ENCODE measurements around the gene PRICKLE2. TPM values are rescaled to one million over a fixed set of nuclear protein-coding genes. Genes with fewer than 3 reads are reported as not detected.

Gene PRICKLE2
- polyA plus RNA-seq, 3 donors, result 18.1 to 20.5 (median 19.5) TPM

DNA sequence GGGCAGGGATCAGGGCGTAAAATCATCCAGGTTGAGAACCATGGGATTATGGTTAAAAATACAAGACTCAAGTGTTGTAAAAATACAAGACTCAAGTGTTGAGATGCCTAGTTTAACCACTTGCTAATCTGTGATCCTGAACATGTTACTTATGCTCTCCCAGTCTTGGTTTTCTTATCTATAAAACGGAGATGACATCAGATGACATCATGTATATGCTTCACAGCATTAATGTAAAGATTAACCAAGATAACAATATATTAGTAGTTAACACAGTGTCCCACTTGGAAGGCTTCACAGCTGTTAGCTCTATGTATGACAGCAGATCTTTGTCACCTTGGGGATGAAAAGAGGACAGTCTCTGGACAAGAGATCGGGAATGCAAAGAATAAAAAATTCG lies 96.2 kb downstream of the PRICKLE2 start:
- DNase-seq (ENCODE audit: extremely low read depth in 1 of 11, low read depth in 9 of 11, low spot score in 4 of 11), result no peak

DNA sequence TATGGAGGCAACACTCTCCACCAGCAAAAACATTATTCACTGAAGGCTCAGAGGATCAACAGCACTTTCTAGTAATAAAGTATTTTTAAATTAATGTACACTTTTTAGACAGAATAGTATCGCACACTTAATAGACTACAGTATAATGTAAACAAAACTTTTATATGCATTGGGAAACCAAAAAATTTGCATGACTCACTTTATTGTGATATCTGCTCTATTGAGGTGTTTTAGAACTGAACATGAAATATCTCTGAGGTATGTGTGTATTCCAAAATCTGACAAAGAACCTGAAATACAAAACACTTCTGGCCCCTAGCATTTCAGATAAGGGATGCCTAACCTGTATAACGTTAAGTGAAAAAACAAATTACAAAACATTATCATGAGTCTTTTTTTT lies 99.7 kb downstream of the PRICKLE2 start:
- DNase-seq (ENCODE audit: extremely low read depth in 1 of 11, low read depth in 9 of 11, low spot score in 4 of 11), result no peak

DNA sequence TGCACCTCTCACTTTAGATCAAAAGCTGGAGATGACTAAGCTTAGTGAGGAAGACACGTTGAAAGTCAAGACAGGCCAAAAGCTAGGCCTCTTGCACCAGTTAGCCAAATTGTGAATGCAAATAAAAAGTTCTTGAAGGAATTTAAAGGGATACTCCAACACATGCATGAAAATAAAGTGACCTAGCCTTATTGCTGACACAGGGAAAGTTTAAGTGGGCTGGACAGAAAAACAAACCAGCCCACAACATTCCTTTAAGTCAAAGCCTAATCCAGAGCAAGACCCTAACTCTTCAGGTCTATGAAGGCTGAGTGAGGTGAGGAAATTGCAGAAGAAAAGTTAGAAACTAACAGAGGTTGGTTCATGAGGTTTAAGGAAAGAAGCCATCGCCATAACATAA lies 101.3 kb downstream of the PRICKLE2 start:
- no peak for DNase-seq (ENCODE audit: extremely low read depth in 1 of 11, low read depth in 9 of 11, low spot score in 4 of 11)

DNA sequence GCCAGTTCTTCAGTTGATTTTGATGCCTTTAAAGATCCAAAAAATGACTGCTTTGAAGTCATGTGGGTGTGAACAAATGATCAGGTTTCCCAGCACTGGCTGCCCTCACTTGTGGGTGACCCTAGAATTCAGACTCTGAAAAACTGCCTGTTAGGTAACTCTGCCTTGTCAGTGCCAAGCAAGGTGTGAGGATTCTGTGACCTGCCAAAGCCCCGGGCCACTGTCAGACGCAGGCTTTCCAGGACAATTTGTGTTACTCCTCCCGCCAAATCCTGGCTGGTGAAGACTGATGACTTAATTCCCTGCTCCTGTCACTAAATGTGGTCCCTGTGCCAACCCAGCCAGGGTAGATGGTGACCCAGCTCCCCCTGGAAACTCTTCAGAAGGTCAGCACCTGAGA lies 102.8 kb downstream of the PRICKLE2 start:
- DNase-seq (ENCODE audit: extremely low read depth in 1 of 11, low read depth in 9 of 11, low spot score in 4 of 11), result no peak

DNA sequence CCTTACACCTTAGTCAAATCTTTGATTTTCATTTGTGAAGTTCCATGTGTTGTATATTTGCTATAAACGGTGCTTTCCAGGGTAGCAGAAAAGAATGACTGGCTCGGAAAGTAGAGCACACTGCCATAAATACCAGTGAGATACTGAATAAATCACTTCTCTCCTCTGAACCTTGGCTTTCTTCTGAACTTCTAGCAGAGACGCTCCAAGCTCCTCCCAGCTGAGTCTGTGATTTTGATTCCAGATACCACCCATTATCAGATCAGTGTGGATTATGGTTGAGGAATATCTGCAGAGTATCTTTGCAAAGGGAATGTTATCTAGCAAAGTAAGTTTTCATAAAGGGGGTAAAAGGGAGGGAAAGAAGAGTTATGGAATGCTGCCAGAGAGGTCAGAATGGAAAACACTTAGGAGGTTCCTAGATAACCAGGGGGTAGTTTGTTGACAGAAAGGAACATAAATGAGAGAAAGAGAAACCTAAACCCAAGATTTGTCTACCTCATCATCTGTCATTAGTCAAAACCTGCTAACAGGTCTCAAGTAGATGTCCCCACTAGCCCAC lies 103.4 kb downstream of the PRICKLE2 start:
- no peak for DNase-seq (ENCODE audit: extremely low read depth in 1 of 11, low read depth in 9 of 11, low spot score in 4 of 11)

DNA sequence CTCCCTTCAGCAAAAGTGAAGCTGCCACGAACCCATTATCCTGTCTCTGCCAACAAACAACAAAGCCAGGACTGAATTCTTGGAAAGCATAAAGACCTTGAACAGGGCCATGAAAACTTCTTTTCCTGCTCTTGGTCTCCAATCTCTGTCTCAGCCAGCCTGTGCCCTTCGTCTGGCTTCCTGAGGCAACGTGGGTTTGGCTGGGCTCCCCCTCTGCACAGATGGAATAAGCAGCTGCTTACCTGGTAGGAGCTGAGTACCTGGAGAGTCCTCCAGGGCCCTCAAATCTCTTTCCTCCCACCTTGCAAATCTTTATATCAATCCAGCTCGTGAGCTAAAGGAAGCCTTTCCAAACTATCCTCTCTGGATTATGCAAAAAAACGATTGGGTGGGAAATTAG lies 104.4 kb downstream of the PRICKLE2 start:
- no peak for DNase-seq (ENCODE audit: extremely low read depth in 1 of 11, low read depth in 9 of 11, low spot score in 4 of 11)

DNA sequence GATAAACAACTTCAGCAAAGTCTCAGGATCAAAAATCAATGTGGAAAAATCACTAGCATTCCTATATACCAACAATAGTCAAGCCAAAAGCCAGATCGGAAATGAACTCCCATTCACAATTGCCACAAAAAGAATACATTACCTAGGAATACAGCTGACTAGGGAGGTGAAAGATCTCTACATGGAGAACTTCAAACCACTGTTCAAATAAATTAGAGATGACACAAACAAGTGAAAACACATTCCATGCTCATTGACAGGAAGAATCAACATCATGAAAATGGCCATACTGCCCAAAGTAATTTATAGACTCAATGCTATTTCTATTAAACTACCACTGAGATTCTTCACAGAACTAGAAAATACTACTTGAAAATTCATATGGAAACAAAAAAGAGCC lies 107.8 kb downstream of the PRICKLE2 start:
- no peak for DNase-seq (ENCODE audit: extremely low read depth in 1 of 11, low read depth in 9 of 11, low spot score in 4 of 11)

DNA sequence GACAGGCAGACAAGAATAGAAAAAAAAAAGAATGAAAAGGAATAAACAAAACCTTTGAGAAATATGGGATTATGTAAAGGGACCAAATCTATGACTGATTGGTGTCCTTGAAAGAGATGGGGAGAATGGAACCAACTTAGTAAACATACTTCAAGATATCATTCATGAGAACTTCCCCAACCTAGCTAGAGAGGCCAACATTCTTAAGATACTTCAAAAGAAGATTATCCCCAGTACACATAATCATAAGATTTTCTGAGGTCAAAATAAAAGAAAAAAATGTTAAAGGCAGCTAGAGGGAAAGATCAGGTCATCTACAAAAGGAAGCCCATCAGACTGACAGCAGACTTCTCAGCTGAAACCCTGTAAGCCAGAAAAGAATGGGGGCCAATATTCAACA lies 110.6 kb downstream of the PRICKLE2 start:
- no peak for DNase-seq (ENCODE audit: extremely low read depth in 1 of 11, low read depth in 9 of 11, low spot score in 4 of 11)

DNA sequence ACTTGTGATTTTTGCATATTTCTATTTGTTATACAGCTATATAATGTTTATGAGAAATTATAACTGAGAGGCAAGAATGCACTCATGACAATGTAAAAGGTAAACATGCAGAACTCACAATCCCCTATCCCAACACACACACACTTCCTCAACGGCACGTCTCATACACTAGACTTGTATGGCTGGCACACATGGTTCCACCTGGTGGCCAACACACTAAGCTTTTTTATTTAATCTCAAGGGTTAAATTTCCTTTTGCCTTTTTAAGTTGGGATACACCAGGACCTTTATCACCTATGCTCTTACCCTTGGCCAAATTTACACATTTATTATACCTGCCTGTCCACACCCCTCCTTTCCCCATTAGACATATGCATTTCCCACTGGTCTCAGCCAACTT lies 113.4 kb downstream of the PRICKLE2 start:
- no peak for DNase-seq (ENCODE audit: extremely low read depth in 1 of 11, low read depth in 9 of 11, low spot score in 4 of 11)

DNA sequence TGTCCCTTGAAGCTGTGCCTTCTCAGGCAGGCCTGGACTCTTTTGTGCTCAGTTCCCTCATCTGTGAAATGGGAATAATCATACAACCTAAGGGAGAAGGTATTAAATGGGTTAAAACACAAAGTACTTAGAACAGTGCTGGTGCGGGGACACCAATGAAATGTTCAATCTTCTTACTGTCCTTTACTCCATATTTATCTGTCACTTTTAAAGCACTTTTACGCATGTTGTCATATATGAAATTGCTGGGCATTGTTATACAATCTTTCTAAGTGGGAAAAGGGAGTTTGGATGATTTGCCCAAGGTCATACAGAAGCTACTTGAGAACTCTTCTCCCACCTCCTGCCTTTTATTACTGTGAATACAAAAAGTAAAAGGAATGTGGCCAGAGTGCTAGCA lies 114.2 kb downstream of the PRICKLE2 start:
- DNase-seq (ENCODE audit: extremely low read depth in 1 of 11, low read depth in 9 of 11, low spot score in 4 of 11), result no peak

DNA sequence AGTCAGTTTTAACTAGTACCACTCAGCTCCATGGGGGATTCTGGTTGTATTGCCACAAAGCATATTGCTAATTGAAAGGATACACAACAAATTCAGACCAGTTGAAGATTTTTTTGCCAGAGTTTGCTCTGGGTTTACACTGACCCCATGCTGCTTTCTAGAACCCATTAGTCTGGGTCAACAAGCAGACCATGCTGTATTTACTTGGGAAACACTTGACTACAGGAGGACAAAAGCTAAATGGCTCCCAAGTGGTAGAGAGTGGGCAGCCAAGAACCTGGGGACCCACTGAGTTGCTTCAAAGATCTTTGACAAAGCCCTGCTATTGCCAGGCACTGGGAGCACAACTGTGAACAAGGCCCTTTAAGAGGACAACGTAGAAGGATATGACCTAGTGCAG lies 115.2 kb downstream of the PRICKLE2 start:
- no peak for DNase-seq (ENCODE audit: extremely low read depth in 1 of 11, low read depth in 9 of 11, low spot score in 4 of 11)

DNA sequence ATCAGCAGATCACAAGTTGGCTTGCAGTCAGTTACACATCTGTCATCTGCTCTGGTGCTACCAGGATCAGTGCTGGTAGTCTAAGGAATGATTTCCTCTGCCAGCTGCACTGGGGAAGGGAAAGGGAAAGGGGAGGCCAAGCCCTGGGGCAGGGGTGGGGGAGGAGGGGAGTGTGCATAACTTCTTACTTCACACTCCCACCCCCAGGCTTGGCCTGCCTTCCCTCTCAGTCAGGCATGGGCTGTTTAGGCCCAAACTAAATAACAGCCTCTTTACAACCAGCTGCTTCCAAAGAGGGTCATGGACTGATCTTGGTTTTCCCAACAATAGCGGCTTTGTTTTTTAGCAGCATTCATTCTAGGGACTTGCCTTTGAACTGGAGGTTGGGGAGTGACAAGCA lies 115.8 kb downstream of the PRICKLE2 start:
- DNase-seq (ENCODE audit: extremely low read depth in 1 of 11, low read depth in 9 of 11, low spot score in 4 of 11), result peak in 7 of 11 donors; percentile 26 to 50 (median 31)

DNA sequence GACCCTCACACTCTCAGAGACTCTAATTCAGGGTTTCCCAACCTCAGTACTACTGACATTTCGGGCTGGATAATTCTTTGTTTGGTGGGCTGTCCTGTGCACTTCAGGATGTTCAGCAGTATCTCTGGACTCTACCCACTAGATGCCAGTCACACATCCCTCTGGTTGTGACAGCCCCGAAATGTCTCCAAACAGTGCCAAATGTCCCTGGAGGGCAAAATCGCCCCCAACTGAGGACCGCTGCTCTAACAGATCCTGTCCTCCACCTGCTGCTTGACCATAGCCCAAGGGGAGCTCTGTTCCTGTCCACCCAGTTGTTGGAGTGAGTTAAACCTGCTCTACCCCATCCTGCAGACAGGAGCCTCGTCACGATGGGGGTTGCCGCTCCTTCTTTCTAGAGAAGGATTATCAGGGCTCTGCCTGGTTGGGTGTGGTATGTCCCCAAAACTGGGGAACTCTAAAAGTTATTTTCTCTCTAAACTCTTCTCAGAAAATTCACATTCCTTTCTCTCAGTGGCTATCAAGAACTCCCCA lies 116.4 kb downstream of the PRICKLE2 start:
- no peak for DNase-seq (ENCODE audit: extremely low read depth in 1 of 11, low read depth in 9 of 11, low spot score in 4 of 11)

DNA sequence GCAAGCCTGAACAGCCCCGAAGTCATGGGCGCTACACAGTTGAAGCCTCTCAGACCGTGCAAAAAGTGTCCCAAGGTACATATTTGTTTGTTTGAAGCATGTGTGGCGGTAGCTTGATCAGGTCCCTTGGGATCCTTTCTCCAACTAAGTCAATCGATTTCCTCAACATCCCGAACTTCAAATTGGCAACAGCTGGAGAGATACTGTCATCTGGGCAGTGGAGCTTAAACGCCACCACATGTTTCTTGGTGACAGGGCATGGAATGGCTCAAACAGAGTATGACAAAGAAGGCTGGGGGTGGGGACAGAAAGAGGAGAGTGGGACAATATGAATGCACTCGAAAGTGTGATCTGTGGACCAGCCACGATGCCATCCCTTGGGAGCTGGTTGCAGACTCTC lies 117.0 kb downstream of the PRICKLE2 start:
- DNase-seq (ENCODE audit: extremely low read depth in 1 of 11, low read depth in 9 of 11, low spot score in 4 of 11), result no peak

DNA sequence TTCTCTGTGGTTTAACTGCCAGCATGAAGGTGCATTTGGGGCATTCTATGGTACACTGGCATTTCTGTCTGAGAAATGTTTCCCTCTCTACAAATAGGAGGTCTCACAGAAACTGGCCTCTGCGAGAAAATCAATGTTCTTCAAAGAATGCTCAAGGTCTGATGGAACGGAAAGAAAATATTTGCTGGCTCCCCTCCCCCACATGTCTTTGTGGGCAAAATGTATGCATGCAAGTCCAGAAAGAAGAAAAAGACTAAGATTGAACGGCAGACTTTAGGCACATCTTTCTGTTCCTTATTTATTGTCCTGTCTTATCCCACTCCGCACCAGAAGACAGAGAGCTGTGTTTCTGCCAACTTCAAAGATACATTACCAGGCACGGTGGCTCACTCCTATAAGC lies 118.1 kb downstream of the PRICKLE2 start:
- no peak for DNase-seq (ENCODE audit: extremely low read depth in 1 of 11, low read depth in 9 of 11, low spot score in 4 of 11)

DNA sequence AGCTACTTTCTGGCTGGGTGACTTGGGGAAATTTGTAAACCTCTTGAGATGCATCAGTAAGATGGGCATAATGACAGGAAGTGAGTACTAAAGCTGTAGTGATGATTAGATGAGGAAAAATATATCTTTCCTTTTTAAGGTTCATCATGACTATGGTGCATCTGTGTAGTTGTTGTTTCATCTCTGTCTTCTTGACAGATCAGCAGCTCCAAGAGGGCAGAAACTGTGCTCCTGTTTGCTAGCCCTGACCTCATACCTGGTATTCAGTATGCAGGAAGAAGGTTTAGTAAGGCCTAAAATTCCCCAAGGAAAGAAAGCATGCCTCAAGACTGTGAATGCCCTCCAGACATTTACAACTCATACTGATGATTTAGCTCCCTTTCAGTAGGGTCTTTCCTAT lies 119.5 kb downstream of the PRICKLE2 start:
- DNase-seq (ENCODE audit: extremely low read depth in 1 of 11, low read depth in 9 of 11, low spot score in 4 of 11), result no peak

DNA sequence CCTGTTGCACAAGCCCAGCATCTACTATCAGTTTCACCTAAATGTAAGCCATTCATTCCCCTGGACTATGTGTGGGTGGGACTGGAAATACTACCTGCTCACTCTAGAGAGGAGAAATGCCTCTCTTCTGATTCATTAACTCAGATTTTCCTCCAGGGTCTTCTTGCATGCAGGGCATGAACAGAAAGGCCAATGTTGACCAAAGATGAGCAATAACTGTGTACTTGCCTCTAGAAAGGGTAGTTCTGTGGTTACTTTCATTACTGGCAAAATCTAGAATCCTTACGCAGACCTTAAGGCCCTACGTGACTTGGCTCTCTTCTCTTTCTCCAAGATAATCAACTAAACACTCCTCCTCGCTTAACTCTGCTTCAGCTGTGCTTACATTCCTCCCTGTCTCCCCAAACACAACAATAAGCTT lies 120.6 kb downstream of the PRICKLE2 start:
- DNase-seq (ENCODE audit: extremely low read depth in 1 of 11, low read depth in 9 of 11, low spot score in 4 of 11), result no peak

DNA sequence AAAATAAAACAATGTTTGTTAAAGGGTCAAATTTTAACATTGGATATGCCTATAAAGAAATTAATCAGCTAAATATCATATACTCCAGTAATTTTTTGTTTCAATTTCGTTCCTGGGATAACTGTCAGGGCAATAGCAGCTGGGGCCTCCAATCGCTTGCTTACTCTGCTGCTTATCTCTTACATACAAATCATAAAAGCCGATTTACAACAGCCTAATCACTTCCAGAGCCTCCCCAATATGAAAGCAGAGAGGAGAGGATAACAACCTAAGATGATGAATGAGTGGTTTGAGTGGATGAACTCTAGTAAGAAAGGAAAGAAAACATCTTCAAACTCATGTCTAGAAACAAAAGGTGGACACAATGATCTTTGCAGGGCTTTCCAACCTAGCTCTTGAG lies 121.3 kb downstream of the PRICKLE2 start:
- no peak for DNase-seq (ENCODE audit: extremely low read depth in 1 of 11, low read depth in 9 of 11, low spot score in 4 of 11)

DNA sequence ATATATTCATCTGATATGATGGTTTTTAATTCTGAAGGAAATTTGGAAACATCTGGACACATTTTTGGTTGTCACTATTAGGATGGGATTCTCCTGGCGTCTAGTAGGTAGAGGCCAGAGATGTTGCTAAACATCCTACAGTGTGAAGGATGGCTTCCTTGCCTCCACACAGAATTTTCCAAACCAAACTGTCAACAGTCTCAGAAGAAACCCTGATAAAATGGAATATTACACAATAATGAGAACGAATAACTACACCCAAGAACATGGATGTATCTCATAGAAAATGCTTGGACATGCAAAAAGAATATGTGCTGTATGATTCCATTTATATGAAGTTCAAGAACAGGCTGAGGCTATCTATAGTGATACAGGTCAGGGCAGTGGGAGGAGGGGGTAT lies 122.1 kb downstream of the PRICKLE2 start:
- no peak for DNase-seq (ENCODE audit: extremely low read depth in 1 of 11, low read depth in 9 of 11, low spot score in 4 of 11)

DNA sequence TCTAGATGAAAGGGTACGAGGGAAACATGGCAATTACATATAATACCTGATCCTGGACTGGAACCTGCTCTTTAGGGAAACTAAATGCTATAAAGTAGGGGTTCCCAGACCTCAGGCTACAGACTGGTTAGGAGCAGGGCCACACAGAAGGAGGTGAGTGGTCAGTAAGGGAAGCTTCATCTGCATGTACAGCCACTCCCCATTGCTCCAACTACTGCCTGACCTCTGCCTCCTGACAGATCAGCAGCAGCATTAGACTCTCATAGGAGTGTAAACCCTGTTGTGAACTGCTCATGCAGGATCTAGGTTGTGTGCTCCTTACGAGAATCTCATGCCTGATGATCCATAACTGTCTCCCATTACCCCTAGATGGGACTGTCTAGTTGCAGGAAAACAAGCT lies 123.1 kb downstream of the PRICKLE2 start:
- no peak for DNase-seq (ENCODE audit: extremely low read depth in 1 of 11, low read depth in 9 of 11, low spot score in 4 of 11)

DNA sequence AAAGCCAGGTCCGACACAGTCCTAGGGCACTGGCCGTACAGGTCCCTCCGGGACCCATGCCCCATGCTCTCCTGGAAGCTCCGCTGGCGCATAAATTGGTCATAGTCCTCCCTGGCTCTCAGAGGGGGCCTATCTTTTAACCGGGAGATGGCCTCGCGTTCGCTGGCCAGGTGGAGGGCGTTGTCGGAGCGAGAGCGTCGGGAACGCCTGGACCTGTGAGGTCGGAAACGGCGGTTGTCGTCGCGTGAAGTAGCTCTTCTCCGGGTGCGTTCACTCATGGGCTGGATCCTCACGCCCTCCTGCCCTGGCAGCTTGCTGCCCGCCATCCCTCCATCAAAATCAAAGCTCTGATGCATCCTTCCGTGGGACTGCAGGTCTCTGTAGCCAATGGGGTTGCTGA lies 126.0 kb downstream of the PRICKLE2 start:
- no peak for DNase-seq (ENCODE audit: extremely low read depth in 1 of 11, low read depth in 9 of 11, low spot score in 4 of 11)

DNA sequence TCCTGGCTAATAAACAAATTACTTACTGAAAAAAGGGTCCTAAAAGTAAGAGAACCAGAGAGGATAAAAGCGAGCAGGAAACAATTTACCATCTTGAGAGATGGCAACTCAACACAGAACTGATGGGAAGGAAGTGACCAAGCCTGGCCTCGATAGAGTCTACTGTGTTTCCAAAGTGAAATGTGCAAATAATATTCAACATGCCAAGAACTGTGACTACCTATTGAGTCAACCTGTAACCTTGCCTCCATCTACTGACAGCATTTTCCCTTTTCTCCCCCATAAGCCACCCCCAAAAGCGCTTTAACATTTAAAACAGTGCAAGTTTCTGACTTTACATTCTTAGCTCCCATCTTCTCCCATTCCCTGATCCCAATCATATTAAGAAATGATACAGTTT lies 126.6 kb downstream of the PRICKLE2 start:
- no peak for DNase-seq (ENCODE audit: extremely low read depth in 1 of 11, low read depth in 9 of 11, low spot score in 4 of 11)
